HG02943 (cell line): Measurements from ENCODE around the gene IL6ST.
"Not testable (repeated sequence)": the region's sequence is repeated elsewhere in the genome, so short reads cannot be mapped to it uniquely, and the experiment has no call there.

Source experiments
- ATAC-seq: cut with Tn5 transposase; IDR thresholded peaks from one replicate; pipeline ENCODE4 v1.9.1; 2021; ENCODE audit warnings: mild to moderate bottlenecking, low read depth, moderate library complexity; ENCODE audit not compliant: unreplicated experiment

The IL6ST gene

GRCh38 chr5:55994495-55994997, at the start of gene IL6ST:
TSS of gene IL6ST (minus strand) at chr5:55994963. CDS start at chr5:55976278, 18,685 bp downstream.
- ATAC-seq, result peak; percentile 41

- no peak for ATAC-seq
Observed at GRCh38 chr5:56039985-56040384, 45.2 kb upstream of the IL6ST start.

GRCh38 chr5:56038206-56038605, 43.4 kb upstream of the IL6ST start:
- not testable (repeated sequence) for ATAC-seq

- ATAC-seq, result no peak
Observed at GRCh38 chr5:56037531-56038010, 42.8 kb upstream of the IL6ST start.

GRCh38 chr5:56035394-56035793, 40.6 kb upstream of the IL6ST start:
- ATAC-seq, result not testable (repeated sequence)

- ATAC-seq, result not testable (repeated sequence)
Observed at GRCh38 chr5:56029871-56030630, 35.3 kb upstream of the IL6ST start.

- ATAC-seq, result no peak
Observed at GRCh38 chr5:56029457-56029856, 34.7 kb upstream of the IL6ST start.

- ATAC-seq, result no peak
Observed at GRCh38 chr5:56028708-56029107, 33.9 kb upstream of the IL6ST start.

GRCh38 chr5:56026863-56027300, 32.1 kb upstream of the IL6ST start:
- no peak for ATAC-seq

GRCh38 chr5:56025151-56025885, 30.6 kb upstream of the IL6ST start:
- no peak for ATAC-seq

GRCh38 chr5:56024810-56025150, 30.0 kb upstream of the IL6ST start:
- no peak for ATAC-seq

GRCh38 chr5:56023296-56023695, 28.5 kb upstream of the IL6ST start:
- no peak for ATAC-seq

GRCh38 chr5:56019306-56020272, 24.8 kb upstream of the IL6ST start:
- no peak for ATAC-seq

- ATAC-seq, result no peak
Observed at GRCh38 chr5:56018832-56019231, 24.1 kb upstream of the IL6ST start.

GRCh38 chr5:56014701-56015100, 19.9 kb upstream of the IL6ST start:
- not testable (repeated sequence) for ATAC-seq

GRCh38 chr5:56013939-56014338, 19.2 kb upstream of the IL6ST start:
- not testable (repeated sequence) for ATAC-seq

- peak; percentile 89 for ATAC-seq
Observed at GRCh38 chr5:56012281-56012963, 17.7 kb upstream of the IL6ST start.

- ATAC-seq, result peak; percentile 45
Observed at GRCh38 chr5:56011835-56012234, 17.1 kb upstream of the IL6ST start.

GRCh38 chr5:56010431-56010830, 15.7 kb upstream of the IL6ST start:
- ATAC-seq, result no peak

GRCh38 chr5:56006600-56006999, 11.8 kb upstream of the IL6ST start:
- ATAC-seq, result no peak
